Ramos (cell line): ENCODE measurements around the gene AGPAT2.
"Not testable (repeated sequence)": the region's sequence is repeated elsewhere in the genome, so short reads cannot be mapped to it uniquely, and the experiment has no call there.

Experiments used
- in situ Hi-C: fragments of 300-500 bp; cut with MboI; formaldehyde crosslinking; loops from one replicate; pipeline ENCODE4 v1.14.3; 2022; ENCODE audit warnings: low sequenced_read_pairs; ENCODE audit not compliant: unreplicated experiment

AGPAT2 gene

DNA sequence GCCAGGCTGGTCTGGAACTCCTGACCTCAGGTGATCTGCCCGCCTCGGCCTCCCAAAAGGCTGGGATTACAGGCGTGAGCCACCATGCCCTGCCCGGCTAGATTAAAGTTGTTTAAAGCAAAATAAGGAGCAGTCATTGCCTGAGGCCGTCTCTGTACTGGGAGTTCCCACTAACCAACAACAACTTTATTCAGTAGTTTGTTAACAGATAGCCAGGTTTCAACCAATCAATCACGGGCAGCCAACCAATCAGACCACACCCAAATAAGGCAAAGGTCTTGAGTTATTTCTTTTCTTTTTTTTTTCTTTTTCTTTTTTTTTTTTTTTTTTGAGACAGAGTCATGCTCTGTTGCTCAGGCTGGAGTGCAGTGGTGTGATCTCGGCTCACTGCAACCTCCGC is 17.5 kb upstream of the AGPAT2 start:
- in situ Hi-C loops: not testable (repeated sequence)

DNA sequence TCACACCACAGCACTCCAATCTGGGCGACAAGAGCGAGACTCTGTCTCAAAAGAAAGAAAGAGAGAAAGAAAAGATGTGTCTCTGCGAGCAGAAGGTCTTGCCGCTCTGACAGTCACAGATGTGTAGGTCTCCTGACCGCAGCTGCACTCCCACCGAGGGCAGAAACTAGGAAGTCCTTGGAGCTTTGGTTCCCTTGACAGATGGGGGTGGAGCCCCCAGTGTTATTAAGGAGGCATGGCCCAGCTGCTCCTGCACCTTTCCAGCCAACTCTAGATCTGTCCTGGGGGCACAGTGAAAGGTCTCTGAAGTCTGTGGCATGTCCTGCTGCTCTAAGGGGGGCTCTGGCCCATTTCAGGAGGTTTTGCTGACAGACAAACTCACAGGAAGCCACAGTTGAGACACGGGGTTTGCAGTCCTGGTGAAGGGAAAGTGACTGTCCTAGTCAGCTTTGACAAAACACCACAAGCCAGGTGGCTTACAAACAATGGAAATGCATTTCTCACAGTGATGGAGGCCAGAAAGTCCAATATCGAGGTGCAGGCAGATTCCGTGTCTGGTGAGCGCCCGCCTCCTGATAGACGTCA is 16.1 kb upstream of the AGPAT2 start:
- in situ Hi-C loops: no loop called here

DNA sequence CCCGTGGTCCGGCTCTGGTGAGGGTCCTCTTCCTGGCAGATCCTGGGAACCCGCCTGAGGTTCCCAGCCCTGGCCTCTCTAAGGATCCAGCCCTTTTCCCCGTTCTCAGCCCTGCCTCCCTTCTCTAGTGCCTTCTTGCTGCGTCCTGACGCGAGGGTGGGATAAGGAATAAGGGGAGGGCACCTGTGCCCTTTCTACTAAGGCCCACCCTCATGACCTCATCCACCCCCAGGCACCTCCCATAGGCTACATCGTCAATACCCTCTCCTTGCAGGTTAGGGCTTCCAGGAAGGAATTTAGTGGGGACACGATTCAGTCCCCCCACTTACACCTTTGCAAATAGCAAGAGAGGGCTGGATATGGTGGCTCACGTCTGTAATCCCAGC is 14.4 kb upstream of the AGPAT2 start:
- in situ Hi-C loops: no loop called here

DNA sequence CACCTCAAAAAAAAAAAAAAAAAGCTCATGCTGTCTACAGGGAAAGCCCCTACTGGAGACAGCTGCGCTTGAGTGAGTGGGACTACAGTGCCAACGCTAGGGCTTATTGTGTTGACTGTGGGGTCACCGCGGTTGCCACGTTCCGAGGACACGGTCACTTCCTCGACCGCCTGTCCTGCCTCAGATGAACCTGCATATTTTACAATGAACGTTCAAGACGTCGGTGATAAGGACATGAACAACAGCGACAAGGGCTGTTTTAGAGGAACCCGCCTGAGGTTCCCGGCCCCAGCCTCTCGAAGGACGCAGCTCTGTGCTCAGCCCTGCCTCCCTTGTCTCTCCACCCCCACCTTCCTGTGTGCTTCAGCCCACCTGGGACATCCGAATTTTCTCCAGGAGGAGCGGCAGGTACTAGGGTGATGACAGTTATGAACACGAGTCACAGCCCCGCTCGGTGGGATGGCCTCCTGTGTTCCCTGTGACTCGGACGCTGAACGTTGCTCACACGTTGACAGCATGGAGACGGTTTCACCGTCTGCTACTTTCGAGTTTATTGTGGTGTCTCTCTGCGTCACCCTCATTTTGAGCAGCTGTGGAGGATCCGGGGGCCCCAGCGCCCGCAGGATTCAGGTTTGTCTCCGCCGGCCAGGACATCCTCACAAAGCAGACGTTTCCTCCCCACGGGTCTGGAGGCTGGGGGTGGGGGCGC is 13.9 kb upstream of the AGPAT2 start:
- in situ Hi-C loops: no loop called here

DNA sequence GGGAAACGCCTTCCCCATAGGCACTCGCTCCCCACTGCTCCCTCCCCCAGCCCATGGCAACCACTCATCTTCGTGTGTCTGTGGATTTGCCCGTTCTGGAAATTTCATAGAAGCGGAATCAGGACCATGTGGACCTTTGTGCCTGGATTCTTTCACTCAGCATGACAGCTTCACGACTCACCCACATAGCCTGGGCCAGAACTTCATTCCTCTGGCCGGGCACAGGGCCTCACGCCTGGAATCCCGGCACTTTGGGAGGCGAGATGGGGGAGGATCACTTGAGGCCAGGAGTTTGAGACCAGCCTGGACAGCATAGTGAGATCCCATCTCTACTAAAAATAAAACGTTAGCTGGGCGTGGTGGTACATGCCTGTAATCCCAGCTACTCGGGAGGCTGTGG is 13.0 kb upstream of the AGPAT2 start:
- in situ Hi-C loops: no loop called here

DNA sequence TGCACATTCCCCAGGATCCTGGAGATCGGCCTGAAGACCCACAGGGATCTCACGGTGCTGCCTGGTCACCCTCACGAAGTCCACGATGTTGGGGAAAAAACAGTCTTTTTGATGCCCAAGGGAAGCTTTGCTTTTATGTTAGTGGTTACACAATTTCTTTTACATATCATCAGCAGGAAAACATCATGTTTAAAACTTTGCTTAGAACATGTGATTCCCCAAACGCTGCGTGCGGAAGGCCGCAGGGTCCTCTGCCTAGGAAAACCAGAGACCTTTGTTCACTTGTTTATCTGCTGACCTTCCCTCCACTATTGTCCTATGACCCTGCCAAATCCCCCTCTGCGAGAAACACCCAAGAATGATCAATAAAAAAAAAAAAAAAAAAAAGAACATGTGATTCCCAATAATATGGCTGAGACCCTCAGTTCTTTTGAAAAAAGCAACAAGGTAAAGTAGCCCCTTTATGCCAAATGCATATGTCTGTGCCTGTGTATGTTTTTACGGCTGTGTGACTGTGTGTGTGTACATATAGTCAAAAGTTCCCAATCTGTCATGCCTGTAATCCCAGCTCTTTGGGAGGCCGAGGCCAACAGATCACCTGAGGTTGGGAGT is 11.5 kb upstream of the AGPAT2 start:
- in situ Hi-C loops: no loop called here

DNA sequence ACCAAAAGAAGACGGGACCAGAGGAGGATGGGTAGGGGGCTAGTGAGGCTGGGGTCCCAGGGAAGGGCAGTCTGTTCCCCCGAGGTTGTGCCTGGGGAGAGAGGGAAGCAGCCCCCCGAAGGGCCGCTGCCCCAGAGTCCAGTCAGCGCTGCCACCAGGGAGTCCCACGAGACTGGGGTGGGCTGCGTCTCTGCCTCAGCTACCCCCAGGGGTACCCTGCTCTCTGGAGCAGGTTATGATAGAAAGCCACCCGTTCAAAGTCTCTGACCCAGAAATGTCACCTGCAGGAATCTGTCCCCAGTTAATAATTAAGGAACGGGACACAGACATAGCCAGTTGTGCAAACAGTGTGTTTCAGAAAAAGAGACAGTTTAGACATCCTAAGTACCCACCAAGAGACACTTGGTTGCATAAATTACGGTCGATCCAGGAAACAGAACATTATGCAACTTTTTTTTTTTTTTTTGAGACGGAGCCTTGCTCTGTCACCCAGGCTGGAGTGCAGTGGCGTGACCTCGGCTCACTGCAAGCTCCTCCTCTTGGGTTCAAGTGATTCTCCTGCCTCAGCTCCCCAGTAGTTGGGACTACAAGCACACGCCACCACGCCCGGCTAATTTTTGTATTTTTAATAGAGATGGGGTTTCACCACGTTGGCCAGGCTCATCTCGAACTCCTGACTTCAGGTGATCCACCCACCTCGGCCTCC is 10.7 kb upstream of the AGPAT2 start:
- in situ Hi-C loops: no loop called here

DNA sequence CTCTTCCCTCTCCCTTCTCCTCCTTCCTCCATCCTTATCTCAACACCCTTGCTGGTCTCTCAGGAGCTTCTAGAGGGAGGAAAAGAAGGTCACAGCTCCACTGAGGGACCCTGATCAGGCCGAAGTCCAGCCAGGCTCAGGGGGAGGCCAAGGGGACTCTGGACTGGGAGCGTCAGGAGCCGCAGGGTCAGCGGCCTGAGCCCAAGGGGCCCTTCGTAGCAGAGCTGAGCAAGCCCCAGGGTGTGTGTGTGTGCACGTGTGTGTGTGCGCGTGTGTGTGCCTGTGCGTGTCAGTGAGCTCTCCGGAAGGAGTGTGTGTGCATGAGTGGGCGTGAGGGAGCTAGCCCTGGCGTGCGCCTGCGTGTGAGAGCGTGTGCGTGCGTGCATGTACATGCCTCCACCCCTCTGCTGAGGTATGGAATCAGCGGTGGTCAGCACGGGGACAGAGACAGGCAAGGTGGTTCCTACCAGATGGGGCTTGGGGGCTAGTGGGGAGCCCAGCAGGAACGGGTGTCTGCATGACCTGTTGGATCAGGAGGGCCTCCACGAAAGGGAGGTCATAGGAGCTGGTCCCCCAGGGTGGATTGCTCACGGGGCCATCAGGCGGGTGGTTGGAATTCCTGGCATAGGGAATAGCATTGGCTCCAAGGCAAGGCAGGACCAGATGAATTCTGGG is 10.0 kb upstream of the AGPAT2 start:
- in situ Hi-C loops: no loop called here

DNA sequence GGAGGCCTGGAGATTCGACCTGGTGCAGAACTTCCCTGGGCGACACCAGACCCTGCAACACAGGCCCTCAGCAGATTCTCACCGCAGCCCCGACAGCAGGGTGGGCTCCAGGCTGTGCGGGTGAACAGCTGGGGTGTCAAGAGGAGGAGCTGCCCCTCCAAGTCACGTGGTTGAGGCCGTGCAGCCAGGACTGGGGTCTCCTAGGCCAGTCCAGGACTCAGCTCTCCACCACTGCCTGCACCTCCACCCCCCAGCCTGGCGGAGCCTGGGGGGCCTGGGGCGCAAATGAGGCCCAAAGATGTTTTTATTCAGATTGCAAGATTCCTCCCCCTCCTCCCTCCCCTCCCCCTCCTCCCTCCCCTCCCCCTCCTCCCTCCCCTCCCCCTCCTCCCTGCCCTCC is 9.2 kb upstream of the AGPAT2 start:
- in situ Hi-C loops: no loop called here

DNA sequence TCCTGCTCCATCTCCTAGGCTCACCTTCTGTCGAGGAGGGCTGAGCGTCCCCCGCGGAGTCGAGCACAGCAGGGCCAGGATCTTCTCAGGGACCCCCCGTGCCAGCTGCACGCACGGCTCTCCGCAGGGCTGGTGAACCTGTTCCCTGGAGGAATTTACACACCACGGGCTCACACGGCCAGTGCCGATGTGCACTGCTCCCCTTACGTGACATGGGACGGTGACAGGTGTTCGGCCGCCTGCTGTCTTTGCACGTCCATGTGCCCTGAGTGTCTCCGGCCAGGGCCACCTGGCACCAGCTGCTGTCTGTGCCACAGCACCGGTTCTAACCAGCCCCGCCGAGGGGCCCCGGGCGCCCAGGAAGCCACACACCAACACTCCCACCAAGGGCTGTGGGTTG is 8.7 kb upstream of the AGPAT2 start:
- in situ Hi-C loops: no loop called here

DNA sequence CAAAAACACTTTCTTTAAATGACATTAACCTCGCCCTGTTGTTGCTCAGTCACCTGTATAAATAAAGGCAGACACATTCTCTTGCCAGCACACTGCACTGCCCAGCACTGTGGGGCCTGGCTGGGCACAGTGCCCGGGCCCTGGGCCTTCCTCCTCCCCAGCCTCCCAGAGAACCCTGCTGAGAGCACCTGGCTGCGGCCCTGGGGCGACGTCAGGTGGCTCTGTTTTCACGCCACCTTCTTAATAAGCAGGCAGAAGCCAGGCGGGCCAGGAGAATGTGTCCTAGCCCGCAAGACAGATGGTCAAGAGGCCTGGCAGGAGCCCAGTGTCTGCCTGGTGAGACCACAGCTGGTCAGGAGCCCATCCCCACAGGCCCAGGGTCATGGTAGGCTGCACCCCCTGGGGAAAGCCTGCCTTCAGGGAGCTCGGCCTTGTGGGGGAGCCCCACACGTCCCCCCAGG is 8.2 kb upstream of the AGPAT2 start:
- in situ Hi-C loops: no loop called here

DNA sequence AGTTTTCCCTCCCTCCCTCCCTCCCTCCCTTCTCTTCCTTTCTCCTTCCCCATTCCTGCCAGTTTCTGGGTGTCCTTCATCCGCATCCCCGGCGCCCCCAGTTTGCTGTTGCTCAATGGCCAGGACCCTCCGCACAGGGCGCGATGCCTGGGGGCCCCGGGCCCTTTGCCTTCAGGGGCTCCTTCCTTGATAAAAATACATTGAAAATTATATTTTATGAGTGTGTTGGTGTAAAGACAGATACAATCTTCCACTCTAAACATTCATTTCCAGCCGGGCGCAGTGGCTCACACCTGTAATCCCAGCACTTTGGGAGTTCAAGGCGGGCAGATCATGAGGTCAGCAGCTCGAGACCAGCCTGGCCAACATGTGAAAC is 7.6 kb upstream of the AGPAT2 start:
- in situ Hi-C loops: no loop called here

DNA sequence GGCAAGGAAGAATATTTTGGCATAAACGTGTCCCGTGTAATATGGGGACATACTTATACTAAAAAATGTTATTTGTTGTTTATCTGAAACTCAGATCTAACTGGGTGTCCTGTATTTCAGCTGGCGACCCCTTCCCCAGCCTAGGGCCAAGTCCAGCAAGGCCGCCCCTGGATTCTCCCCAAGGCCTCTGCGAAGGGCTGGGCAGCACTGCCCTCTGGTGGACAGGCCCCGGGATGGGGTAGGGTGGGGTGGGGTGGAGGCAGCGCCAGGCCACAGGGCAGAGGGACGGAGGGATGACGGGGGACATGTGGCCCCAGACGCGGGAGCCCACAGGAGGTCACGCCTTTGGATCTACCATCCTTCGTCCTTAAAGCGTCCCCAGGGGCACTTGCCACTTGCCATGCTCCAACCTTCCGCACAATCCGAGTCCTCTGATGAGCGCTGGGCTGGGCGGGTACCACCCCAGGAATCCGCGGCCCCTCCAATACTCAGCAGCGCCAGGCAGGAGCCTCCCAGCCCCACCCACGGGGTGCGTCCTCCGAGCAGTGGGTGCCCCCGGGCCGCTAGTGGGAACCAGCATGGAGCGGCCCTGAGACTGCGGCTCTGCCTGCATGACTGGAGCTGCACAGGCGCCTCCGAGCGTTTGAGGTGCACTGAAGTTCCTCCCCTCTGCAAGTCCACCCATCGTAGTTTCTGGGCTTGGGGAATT is 7.1 kb upstream of the AGPAT2 start:
- in situ Hi-C loops: no loop called here

DNA sequence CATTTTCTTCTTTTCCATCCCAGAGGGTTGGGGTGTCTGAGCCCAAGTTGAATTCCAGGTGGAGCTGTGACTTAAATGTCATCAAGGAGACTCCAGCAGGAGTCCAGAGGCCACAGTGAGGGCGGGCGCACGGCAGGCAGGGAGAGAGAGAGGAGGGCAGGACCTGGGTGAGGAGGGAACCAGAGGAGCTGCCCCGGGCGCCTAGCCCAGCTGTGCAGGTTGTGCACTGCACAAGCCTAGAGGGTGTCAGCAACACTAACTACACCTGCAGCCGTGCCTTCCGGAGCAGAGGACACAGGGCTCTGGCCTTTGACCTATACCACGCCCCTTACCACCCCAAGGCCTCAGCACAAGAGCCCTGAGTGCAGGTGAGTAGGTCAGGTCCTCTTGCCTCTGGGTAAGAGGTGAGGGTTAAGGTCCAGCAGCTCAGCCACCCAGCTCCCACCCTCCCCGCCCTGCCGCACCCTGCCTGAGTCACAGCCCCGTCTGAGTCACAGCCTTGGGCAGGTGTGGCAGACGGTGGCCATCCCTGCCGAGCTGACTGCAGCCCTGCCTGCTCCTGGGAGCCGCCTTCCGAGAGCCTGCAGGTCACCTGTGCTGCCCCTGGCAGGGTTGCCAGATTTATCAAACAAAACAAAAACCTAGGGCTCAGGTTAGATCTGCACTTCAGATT is 6.4 kb upstream of the AGPAT2 start:
- in situ Hi-C loops: no loop called here

DNA sequence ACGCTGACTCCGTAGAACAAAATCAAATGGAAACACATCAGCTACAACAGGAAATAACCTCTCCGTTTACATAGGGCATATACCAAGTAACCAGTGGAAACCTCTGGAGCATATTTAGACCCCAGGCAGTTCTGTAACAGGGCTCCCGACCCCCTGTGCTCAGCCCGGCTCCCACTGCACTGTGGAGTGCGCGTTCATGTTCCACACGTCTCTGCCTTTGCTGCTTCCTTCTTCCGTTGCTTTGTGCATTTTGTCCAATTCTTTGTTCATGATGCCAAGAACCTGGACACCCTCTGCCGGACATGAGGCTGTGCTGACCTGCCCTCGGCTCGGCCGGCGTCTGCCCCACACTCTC is 5.9 kb upstream of the AGPAT2 start:
- in situ Hi-C loops: no loop called here

DNA sequence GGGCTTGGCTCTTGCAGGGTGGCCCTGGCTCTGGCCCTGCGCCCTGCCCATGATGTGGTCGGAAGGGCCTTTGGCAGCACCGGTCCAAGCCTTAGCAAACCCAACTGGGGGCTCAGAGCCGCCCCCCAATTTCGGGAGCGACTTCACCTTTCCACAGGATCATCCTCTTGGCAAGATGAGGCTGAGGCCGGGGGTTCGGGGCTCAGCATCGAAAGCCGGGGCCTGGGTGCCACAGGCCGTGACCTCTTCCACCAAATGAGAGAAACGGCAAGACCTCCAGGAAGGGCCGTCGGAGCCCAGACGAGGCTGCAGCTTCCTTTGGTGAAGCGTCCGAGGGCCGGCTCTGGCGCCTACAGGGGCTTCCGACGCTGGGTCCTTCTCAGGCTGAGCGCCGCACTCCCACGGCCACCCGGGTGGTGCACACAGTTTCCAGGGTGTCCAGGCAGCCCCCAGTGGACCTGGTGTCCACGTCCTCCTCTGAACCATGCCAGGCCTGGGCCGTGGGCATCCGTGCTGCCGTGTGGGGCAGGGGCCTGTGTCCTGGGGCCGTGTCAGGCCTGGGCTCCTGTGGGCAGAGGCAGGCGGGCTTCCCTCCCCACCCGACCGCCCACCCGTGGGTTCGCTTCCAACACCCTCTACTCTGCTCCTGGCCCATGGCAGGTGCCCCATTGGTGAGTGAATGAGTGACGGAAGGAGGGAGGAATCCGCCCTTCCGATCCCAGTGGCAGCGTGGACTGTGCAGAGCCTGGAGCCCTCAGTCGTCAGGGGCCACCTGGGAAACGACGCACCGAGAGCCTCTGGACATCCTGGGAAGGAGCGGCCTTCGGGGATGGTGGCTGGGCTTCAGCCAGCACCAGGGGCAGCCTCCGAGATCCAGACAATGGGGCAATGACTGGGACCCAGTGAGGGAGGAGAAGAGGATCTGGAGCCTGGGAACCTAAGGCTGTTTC is 5.2 kb upstream of the AGPAT2 start:
- in situ Hi-C loops: no loop called here

DNA sequence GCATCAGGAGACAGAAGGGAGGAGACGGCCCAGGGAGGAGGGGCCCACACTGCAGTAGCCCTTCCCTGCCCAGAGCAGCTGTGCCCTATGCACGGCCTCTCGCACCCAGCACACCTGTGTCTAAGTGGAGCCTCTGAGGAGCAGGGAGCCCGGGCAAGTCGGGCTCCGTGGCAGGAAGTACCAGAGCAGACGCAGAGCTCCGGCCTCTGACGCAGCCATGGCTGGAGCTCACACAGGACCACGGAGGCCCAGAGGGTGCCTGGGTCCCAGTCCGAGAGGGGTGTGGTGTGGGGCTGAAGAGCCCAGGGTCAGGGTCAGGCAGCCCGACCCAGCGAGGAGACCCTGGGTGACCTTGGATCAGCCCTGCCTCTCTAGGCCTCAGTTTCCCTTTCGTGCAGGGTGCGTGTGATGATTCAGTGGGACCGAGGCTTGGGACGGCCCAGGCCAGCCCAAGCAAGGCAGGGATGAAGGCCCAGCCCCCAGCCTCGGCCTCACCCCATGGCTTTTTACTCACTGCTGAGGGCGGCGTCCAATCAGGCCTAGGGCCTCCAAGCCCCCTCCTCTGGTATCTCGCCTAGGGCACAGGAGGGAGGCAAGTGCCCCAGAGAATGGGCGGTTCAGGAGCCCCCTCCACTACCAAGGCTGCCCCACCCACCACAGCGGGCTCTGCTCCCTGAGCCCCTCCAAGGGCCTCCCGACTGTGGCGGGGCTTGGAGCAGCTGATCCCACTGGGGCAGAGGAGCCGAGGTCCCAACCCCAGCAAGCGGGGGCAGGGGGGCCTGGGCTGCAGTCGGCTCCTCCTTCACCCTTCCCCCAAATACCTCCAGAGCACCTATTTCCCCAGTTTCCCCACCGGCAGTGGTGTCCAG is 4.3 kb upstream of the AGPAT2 start:
- in situ Hi-C loops: no loop called here

DNA sequence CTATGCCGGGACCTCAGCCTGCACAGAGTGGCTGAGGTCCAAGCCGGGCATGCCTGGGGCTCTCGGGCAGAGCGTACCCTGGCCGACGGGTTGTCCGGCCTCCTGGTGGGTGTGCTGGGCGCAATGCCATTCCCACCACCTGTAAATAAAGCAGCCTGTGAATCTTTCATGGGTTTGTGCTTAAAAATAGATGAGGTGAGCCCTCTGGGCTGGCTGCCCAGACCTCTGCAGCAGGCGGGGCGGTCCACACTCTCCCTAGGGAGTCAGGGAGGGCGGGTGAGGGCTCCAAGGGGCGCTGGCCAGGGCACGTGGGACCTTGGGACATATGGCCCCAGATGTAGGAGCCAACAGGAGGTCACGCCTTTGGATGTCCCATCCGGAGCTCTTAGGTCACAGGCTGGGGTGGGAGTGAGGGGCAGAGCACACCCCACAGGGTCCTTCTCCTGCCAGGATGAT is 3.6 kb upstream of the AGPAT2 start:
- in situ Hi-C loops: no loop called here
